Gastroesophageal sphincter (tissue), 3 donors: ENCODE measurements around the gene PPP6R3.

ENCODE experiments used
- POLR2A ChIP-seq, 2 donors: fragments of 450-650 bp; IDR thresholded peaks; one replicate each; pipeline ENCODE4 v1.6.1; 2017; ENCODE audit warnings: antibody characterized with exemption in 2 of 2, mild to moderate bottlenecking in 2 of 2, moderate library complexity in 1 of 2
- POLR2AphosphoS5 ChIP-seq: sonication (generic); formaldehyde crosslinking; IDR thresholded peaks from one replicate; pipeline ENCODE4 v1.6.1; 2017; ENCODE audit warnings: antibody characterized with exemption
- TF ChIP-seq, protein P1 (sequence below), 4 experiments: fragments of 200-600 bp in 2 of 4; fragments of 450-650 bp in 2 of 4; sonication (generic) in 1 of 4; IDR thresholded peaks; one replicate each; pipeline ENCODE4 v1.5.1; 2017 to 2019; ENCODE audit warnings: antibody characterized with exemption in 4 of 4, mild to moderate bottlenecking in 2 of 4, moderate library complexity in 2 of 4

DNA sequence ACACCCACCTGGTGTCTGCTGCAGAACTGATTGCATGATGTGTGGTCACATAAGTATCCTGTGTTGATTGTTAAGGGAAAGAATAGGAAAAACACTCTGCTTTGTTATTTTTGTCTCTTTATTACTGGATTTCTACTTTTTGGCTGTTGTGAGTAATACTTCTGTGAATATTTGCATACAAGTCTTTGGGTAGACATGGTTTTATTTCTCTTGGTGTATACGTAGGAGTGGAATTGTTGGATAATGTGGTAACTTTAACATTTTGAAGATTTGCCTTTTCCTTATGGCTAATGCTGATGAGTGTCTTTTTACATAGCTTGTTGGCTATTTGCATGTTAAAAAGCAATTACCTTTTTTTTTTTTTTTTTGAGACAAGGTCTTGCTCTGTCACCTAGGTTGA lies 13.1 kb downstream of the PPP6R3 start:
- TF ChIP-seq, protein P1, sequence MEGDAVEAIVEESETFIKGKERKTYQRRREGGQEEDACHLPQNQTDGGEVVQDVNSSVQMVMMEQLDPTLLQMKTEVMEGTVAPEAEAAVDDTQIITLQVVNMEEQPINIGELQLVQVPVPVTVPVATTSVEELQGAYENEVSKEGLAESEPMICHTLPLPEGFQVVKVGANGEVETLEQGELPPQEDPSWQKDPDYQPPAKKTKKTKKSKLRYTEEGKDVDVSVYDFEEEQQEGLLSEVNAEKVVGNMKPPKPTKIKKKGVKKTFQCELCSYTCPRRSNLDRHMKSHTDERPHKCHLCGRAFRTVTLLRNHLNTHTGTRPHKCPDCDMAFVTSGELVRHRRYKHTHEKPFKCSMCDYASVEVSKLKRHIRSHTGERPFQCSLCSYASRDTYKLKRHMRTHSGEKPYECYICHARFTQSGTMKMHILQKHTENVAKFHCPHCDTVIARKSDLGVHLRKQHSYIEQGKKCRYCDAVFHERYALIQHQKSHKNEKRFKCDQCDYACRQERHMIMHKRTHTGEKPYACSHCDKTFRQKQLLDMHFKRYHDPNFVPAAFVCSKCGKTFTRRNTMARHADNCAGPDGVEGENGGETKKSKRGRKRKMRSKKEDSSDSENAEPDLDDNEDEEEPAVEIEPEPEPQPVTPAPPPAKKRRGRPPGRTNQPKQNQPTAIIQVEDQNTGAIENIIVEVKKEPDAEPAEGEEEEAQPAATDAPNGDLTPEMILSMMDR (IDR thresholded peaks at IDR 0.05): no peak
- TF ChIP-seq POLR2A (IDR thresholded peaks at IDR 0.05) (no peak), POLR2AphosphoS5 (no peak)
